Measurements from ENCODE around the gene ITM2C.

Gene ITM2C

DNA sequence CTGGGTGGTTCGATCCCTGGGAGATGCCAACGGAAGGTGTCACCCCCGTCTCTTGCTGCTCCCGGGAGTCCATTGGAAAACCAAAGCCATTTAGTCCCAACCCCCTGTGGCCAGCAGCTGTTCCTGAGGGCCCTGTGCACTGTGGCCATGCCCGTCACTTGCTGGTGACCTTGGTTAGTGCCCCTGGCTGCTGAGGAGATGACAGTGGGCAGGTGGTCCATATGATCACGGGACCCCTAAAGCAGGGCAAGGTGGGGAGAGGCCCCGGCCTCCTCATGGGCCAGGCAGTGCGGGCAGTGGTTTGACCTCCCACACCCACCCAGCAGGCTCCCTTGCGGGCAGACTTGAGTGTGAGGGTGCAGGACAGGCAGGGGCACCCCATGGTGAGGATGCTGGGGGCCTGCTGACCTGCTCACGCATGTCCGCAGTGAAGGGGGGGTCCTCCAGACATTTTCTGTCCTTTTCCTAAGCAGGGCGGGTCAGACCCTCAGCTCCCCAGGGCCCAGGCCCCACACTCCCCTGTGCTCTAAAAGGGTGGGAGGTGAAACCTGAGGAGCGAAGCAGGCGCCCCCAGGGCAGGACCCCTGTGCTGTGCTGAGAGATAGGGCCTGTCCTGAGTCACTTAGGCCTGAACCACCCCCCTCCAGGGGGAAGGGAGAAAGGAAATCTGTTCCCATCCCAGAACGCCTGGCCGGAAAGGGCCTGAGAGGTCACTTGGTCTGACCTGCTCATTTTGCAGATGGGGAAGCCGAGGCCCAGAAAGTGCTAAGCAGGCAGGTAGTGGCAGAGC, 6.8 kb downstream of the ITM2C start:
- WGBS, 2 donors (ENCODE audit: extremely low coverage in 2 of 2, insufficient read length in 2 of 2, insufficient replicate concordance in 1 of 2), result no CpG with 5 or more reads among the region's 17 CpGs
- Histone ChIP-seq H3K4me3 (ENCODE audit: low read length in 2 of 2) (peak overlapping the region in 1 of 2 donors; percentile 32), H4K8ac (ENCODE audit: low read depth, low read length) (no peak overlapping the region), H3K4ac (ENCODE audit: low read length) (no peak overlapping the region), H3K23ac (ENCODE audit: low read depth, low read length, poor library complexity) (peak overlapping the region; percentile 30), H4K91ac (ENCODE audit: low read depth, low read length, poor library complexity) (peak overlapping the region; percentile 32), H2AFZ (ENCODE audit: low read length) (no peak overlapping the region), H3K4me1 (ENCODE audit: control insufficient read depth in 2 of 2, insufficient read depth in 1 of 2, low read depth in 1 of 2, low read length in 2 of 2) (peaks cover 47 to 50% of the 10 kb centered on the region in 2 donors), H3K4me2 (ENCODE audit: insufficient read depth, low read length, poor library complexity, severe bottlenecking) (peak overlapping the region; percentile 21), H2BK12ac (ENCODE audit: low read length) (peak overlapping the region; percentile 34), H2BK5ac (ENCODE audit: low read length) (peak overlapping the region; percentile 27), H3K9me3 (replicated peaks in 1 of 2; ENCODE audit: control insufficient read depth in 2 of 2, insufficient read depth in 1 of 2, low read depth in 1 of 2, low read length in 2 of 2) (no peaks in the 10 kb centered on the region), H3K27me3 (ENCODE audit: control insufficient read depth in 3 of 3, insufficient read depth in 3 of 3, low read depth in 1 of 3, low read length in 3 of 3) (no peaks in the 10 kb centered on the region), H3K27ac (replicated peaks; ENCODE audit: low read length) (no peak overlapping the region), H3K9ac (ENCODE audit: low read depth, low read length, poor library complexity) (peak overlapping the region; percentile 64), H2BK15ac (ENCODE audit: low read length) (no peak overlapping the region), H3K14ac (ENCODE audit: low read length) (peak overlapping the region; percentile 67), H2BK120ac (ENCODE audit: low read depth, low read length) (no peak overlapping the region), H3K36me3 (replicated peaks in 1 of 2; ENCODE audit: control insufficient read depth in 2 of 2, insufficient read depth in 2 of 2, low read length in 2 of 2) (peaks cover 14 to 54% of the 10 kb centered on the region in 2 donors), H3K79me1 (ENCODE audit: low read depth, low read length) (peaks cover 16% of the 10 kb centered on the region), H2AK5ac (ENCODE audit: low read depth, low read length) (peak overlapping the region; percentile 57), H3K18ac (ENCODE audit: low read length) (peak overlapping the region; percentile 84)
- DNase-seq (ENCODE audit: low spot score), result no peak

DNA sequence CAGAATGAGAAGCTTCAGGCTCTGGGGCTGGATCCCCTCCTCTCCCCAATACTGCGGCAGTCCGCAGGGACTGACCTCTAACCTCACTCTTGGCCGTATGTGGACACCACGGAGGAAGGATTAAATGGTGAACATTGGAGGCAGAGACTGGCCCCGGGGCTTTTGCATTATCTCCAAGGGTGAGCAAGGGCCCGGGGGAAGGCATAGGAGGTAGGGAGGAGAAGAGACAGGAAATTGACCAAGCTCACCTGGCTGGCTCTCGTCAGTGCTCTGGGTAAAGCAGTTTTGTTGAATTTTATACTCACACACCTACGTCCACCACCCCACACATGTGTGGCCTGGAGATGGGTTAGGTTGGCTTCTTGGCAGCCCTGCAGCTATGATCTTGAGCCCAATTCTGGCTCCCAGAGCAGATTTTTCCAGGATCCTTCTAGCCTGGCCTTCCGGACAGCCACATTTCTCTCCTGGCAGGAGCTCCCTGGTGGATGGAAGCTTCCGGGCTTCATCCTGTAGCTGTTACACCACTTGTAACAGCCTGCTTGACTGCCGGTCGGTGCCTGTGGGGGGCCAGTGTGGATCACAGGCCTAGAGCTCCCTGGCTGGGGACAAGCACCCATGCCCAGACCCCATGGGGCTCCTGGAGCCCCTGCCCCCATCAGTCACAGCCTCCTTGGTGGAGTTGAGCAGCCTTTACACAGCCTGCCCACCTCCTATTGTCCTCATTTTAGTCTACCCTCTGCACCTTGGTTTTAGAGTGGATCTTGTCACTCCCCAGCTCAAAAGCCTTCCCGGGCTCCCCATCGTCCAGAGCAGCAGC, 7.6 kb downstream of the ITM2C start:
- no peaks in the 10 kb centered on the region for H3K9me3 ChIP-seq (replicated peaks in 1 of 2; ENCODE audit: control insufficient read depth in 2 of 2, insufficient read depth in 1 of 2, low read depth in 1 of 2, low read length in 2 of 2)
- H2AK5ac ChIP-seq (ENCODE audit: low read depth, low read length), result no peak overlapping the region
- peak overlapping the region; percentile 20 for H3K23ac ChIP-seq (ENCODE audit: low read depth, low read length, poor library complexity)
- no CpG with 5 or more reads among the region's 14 CpGs for WGBS, 2 donors (ENCODE audit: extremely low coverage in 2 of 2, insufficient read length in 2 of 2, insufficient replicate concordance in 1 of 2)
- DNase-seq (ENCODE audit: low spot score), result no peak
- no peak overlapping the region for H2BK12ac ChIP-seq (ENCODE audit: low read length)
- peaks cover 40 to 45% of the 10 kb centered on the region in 2 donors for H3K4me1 ChIP-seq (ENCODE audit: control insufficient read depth in 2 of 2, insufficient read depth in 1 of 2, low read depth in 1 of 2, low read length in 2 of 2)
- H3K27ac ChIP-seq (replicated peaks; ENCODE audit: low read length), result no peak overlapping the region
- H4K91ac ChIP-seq (ENCODE audit: low read depth, low read length, poor library complexity), result no peak overlapping the region
- no peak overlapping the region for H3K4me3 ChIP-seq (ENCODE audit: low read length in 2 of 2)
- peaks cover 19% of the 10 kb centered on the region for H3K79me1 ChIP-seq (ENCODE audit: low read depth, low read length)
- H4K8ac ChIP-seq (ENCODE audit: low read depth, low read length), result no peak overlapping the region
- no peaks in the 10 kb centered on the region for H3K27me3 ChIP-seq (ENCODE audit: control insufficient read depth in 3 of 3, insufficient read depth in 3 of 3, low read depth in 1 of 3, low read length in 3 of 3)
- H2BK15ac ChIP-seq (ENCODE audit: low read length), result no peak overlapping the region
- H3K4ac ChIP-seq (ENCODE audit: low read length), result no peak overlapping the region
- H2BK5ac ChIP-seq (ENCODE audit: low read length), result no peak overlapping the region
- H2BK120ac ChIP-seq (ENCODE audit: low read depth, low read length), result no peak overlapping the region
- no peak overlapping the region for H3K4me2 ChIP-seq (ENCODE audit: insufficient read depth, low read length, poor library complexity, severe bottlenecking)
- no peak overlapping the region for H3K14ac ChIP-seq (ENCODE audit: low read length)
- peaks cover 22 to 62% of the 10 kb centered on the region in 2 donors for H3K36me3 ChIP-seq (replicated peaks in 1 of 2; ENCODE audit: control insufficient read depth in 2 of 2, insufficient read depth in 2 of 2, low read length in 2 of 2)
- H3K9ac ChIP-seq (ENCODE audit: low read depth, low read length, poor library complexity), result no peak overlapping the region
- H3K18ac ChIP-seq (ENCODE audit: low read length), result no peak overlapping the region
- no peak overlapping the region for H2AFZ ChIP-seq (ENCODE audit: low read length)

GRCh38 chr2:230872968-230873660, 8.4 kb downstream of the ITM2C start:
- Histone ChIP-seq H4K8ac (ENCODE audit: low read depth, low read length) (no peak overlapping the region), H4K91ac (ENCODE audit: low read depth, low read length, poor library complexity) (no peak overlapping the region), H3K4me1 (ENCODE audit: control insufficient read depth in 2 of 2, insufficient read depth in 1 of 2, low read depth in 1 of 2, low read length in 2 of 2) (peaks cover 35 to 48% of the 10 kb centered on the region in 2 donors), H3K4me2 (ENCODE audit: insufficient read depth, low read length, poor library complexity, severe bottlenecking) (no peak overlapping the region), H3K9ac (ENCODE audit: low read depth, low read length, poor library complexity) (no peak overlapping the region), H3K79me1 (ENCODE audit: low read depth, low read length) (peaks cover 19% of the 10 kb centered on the region), H3K4ac (ENCODE audit: low read length) (no peak overlapping the region), H3K14ac (ENCODE audit: low read length) (peak overlapping the region; percentile 84), H3K27ac (replicated peaks; ENCODE audit: low read length) (no peak overlapping the region), H3K36me3 (replicated peaks in 1 of 2; ENCODE audit: control insufficient read depth in 2 of 2, insufficient read depth in 2 of 2, low read length in 2 of 2) (peaks cover 28 to 70% of the 10 kb centered on the region in 2 donors), H3K9me3 (replicated peaks in 1 of 2; ENCODE audit: control insufficient read depth in 2 of 2, insufficient read depth in 1 of 2, low read depth in 1 of 2, low read length in 2 of 2) (no peaks in the 10 kb centered on the region), H3K27me3 (ENCODE audit: control insufficient read depth in 3 of 3, insufficient read depth in 3 of 3, low read depth in 1 of 3, low read length in 3 of 3) (no peaks in the 10 kb centered on the region), H3K18ac (ENCODE audit: low read length) (peak overlapping the region; percentile 15), H3K23ac (ENCODE audit: low read depth, low read length, poor library complexity) (no peak overlapping the region), H2BK12ac (ENCODE audit: low read length) (no peak overlapping the region), H3K4me3 (ENCODE audit: low read length in 2 of 2) (no peak overlapping the region), H2BK5ac (ENCODE audit: low read length) (no peak overlapping the region), H2BK15ac (ENCODE audit: low read length) (no peak overlapping the region), H2AFZ (ENCODE audit: low read length) (no peak overlapping the region), H2BK120ac (ENCODE audit: low read depth, low read length) (no peak overlapping the region), H2AK5ac (ENCODE audit: low read depth, low read length) (no peak overlapping the region)
- DNase-seq (ENCODE audit: low spot score), result no peak
- whole genome bisulfite sequencing, 2 donors (ENCODE audit: extremely low coverage in 2 of 2, insufficient read length in 2 of 2, insufficient replicate concordance in 1 of 2), result no CpG with 5 or more reads among the region's 21 CpGs
